ENCODE results near the gene ARHGEF40.

ARHGEF40 gene

GRCh38 chr14:21089271-21089670, 19.2 kb downstream of the ARHGEF40 start:
- TF ChIP-seq, protein P1, sequence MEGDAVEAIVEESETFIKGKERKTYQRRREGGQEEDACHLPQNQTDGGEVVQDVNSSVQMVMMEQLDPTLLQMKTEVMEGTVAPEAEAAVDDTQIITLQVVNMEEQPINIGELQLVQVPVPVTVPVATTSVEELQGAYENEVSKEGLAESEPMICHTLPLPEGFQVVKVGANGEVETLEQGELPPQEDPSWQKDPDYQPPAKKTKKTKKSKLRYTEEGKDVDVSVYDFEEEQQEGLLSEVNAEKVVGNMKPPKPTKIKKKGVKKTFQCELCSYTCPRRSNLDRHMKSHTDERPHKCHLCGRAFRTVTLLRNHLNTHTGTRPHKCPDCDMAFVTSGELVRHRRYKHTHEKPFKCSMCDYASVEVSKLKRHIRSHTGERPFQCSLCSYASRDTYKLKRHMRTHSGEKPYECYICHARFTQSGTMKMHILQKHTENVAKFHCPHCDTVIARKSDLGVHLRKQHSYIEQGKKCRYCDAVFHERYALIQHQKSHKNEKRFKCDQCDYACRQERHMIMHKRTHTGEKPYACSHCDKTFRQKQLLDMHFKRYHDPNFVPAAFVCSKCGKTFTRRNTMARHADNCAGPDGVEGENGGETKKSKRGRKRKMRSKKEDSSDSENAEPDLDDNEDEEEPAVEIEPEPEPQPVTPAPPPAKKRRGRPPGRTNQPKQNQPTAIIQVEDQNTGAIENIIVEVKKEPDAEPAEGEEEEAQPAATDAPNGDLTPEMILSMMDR (IDR thresholded peaks at IDR 0.05; ENCODE audit: borderline replicate concordance, control extremely low read depth, extremely low read depth, insufficient read depth, missing control alignments), result no peak
- DNase-seq (ENCODE audit: low spot score), result no peak
- in situ Hi-C loops (cut with MboI; ENCODE audit: low sequenced_read_pairs, unreplicated experiment), result no loop called here

GRCh38 chr14:21089877-21090193, 19.7 kb downstream of the ARHGEF40 start:
- in situ Hi-C loops (cut with MboI; ENCODE audit: low sequenced_read_pairs, unreplicated experiment), result loop anchor here (10.0 kb wide), 1 partner anchor 75 kb away; no protein-coding TSS in a partner anchor

DNA sequence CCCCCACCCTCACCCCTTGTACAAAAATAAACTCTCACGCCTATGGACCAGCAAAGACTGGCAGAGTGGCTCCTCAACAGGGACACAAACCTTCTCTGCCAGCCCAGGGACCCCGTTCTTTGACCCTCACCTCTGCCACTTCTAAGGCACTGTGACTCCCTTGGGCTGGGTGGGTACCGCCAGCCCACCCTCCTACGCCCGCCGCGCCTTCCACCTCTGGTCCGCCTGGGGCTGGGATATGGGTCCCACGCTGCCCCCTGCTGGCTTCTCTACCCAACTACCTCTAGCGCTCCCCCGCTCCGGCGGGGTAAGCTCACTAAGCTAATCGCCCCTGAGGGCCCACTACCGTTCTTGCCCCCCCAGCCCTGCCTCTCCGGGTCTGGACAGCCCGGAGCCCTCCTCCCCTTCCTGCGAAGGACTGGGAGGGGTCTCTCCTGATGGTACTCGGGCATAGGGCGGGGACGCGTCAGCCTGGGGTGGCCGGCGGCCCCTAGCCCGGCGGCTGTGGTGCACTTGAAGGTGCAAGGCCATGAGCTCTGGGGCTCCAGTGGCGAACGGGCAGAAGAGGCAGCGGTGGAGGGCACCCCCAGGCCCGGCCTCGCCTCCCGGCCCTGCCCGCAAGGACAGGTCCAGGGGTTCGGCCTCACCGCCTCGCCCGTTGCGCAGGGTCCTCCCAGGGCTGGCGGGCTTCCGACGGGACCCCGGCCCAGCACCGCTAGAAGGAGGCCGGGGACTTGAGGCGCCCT, 20.3 kb downstream of the ARHGEF40 start:
- TF ChIP-seq, protein P1 (IDR thresholded peaks at IDR 0.05; ENCODE audit: borderline replicate concordance, control extremely low read depth, extremely low read depth, insufficient read depth, missing control alignments), result peak; percentile 20
- DNase-seq (ENCODE audit: low spot score), result peak; percentile 54
- in situ Hi-C loops (cut with MboI; ENCODE audit: low sequenced_read_pairs, unreplicated experiment), result loop anchor here (10.0 kb wide), 1 partner anchor 76 kb away; no protein-coding TSS in a partner anchor

More at GRCh38 chr14:21089877-21090193, 19.7 kb downstream of the ARHGEF40 start:
- DNase-seq (ENCODE audit: low spot score), result no peak
- TF ChIP-seq, protein P1 (IDR thresholded peaks at IDR 0.05; ENCODE audit: borderline replicate concordance, control extremely low read depth, extremely low read depth, insufficient read depth, missing control alignments), result no peak

GRCh38 chr14:21090940-21091663, 21.0 kb downstream of the ARHGEF40 start:
- peak; percentile 25 for DNase-seq (ENCODE audit: low spot score)

DNA sequence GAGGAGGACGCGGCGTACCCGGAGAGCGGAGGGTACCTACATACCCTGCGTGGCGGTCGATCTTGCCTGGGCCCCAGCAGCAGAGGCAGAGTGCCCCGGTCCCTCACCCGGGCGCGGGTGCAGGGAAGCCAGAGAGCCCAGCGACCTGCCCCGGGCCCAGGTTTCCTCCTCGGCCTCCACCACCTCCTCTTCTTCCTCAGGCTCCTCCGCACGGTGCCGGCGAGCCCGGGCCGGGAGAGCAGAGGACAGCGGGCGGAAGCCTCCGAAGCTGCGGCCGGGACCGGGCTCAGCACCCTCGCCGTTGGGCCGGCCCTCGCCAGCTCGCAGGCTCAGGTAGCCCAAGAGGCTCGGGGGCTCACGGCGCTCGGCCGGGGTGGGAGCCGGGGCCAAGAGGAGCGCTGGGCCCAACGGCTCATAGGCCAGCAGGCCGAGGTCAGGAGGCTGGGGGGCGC, 21.7 kb downstream of the ARHGEF40 start:
- TF ChIP-seq, protein P1 (IDR thresholded peaks at IDR 0.05; ENCODE audit: borderline replicate concordance, control extremely low read depth, extremely low read depth, insufficient read depth, missing control alignments), result no peak
- in situ Hi-C loops (cut with MboI; ENCODE audit: low sequenced_read_pairs, unreplicated experiment), result loop anchor here (10.0 kb wide), 1 partner anchor 77 kb away; no protein-coding TSS in a partner anchor
- no peak for DNase-seq (ENCODE audit: low spot score)

More at GRCh38 chr14:21090940-21091663, 21.0 kb downstream of the ARHGEF40 start:
- TF ChIP-seq, protein P1 (IDR thresholded peaks at IDR 0.05; ENCODE audit: borderline replicate concordance, control extremely low read depth, extremely low read depth, insufficient read depth, missing control alignments), result no peak
- in situ Hi-C loops (cut with MboI; ENCODE audit: low sequenced_read_pairs, unreplicated experiment), result loop anchor here (10.0 kb wide), 1 partner anchor 76 kb away; no protein-coding TSS in a partner anchor

GRCh38 chr14:21092273-21093011, 22.3 kb downstream of the ARHGEF40 start:
- TF ChIP-seq, protein P1 (IDR thresholded peaks at IDR 0.05; ENCODE audit: borderline replicate concordance, control extremely low read depth, extremely low read depth, insufficient read depth, missing control alignments), result peak; percentile 100
- in situ Hi-C loops (cut with MboI; ENCODE audit: low sequenced_read_pairs, unreplicated experiment), result loop anchor here (10.0 kb wide), 1 partner anchor 78 kb away; no protein-coding TSS in a partner anchor
- DNase-seq (ENCODE audit: low spot score), result peak; percentile 94
